PC-3 (cell line): ENCODE measurements around the gene STRIP2. TPM values are rescaled to one million over a fixed set of nuclear protein-coding genes. Genes with fewer than 3 reads are reported as not detected.

Source experiments
- ATAC-seq: fragments of 200-7000 bp; cut with Tn5 transposase; 2 replicates; pipeline ENCODE4 v1.9.1; 2020; ENCODE audit warnings: mild to moderate bottlenecking, moderate library complexity
- BruUV-seq: library from RNA; stranded (reverse); fragments of 400-500 nt; replicated peaks from 2 replicates; lab custom pipeline; 2021; lab: Mats Ljungman, UMichigan
- CTCF ChIA-PET: fragments of 300-600 bp; sonication (Branson Sonifier 250); formaldehyde crosslinking; loops from one replicate; lab custom pipeline; 2022; ENCODE audit warnings: antibody characterized with exemption; lab: Charles Lee
- POLR2A ChIA-PET: fragments of 300-600 bp; sonication (Branson Sonifier 250); formaldehyde crosslinking; loops from one replicate; lab custom pipeline; 2022; ENCODE audit warnings: antibody characterized with exemption; ENCODE audit not compliant: unreplicated experiment; lab: Charles Lee
- DNase-seq: peaks from one replicate; pipeline ENCODE4 v3.0.0-alpha.2; 2015
- H2AFZ ChIP-seq: fragments of 300-600 bp; sonication (generic); 2 replicates; pipeline ENCODE4 v1.6.0; 2016; ENCODE audit warnings: antibody characterized with exemption, low read length
- H3F3A ChIP-seq: fragments of 300-600 bp; sonication (generic); one replicate; pipeline ENCODE4 v1.6.0; 2017; ENCODE audit warnings: antibody characterized with exemption, low read length, control low read depth, mild to moderate bottlenecking; ENCODE audit not compliant: unreplicated experiment
- H3K27ac ChIP-seq: fragments of 300-600 bp; sonication (generic); 2 replicates; pipeline ENCODE4 v1.5.1; 2016; ENCODE audit warnings: mild to moderate bottlenecking, low read length
- H3K27me3 ChIP-seq: fragments of 300-600 bp; sonication (generic); 2 replicates; pipeline ENCODE4 v1.6.1; 2016; ENCODE audit warnings: low read length, mixed read lengths
- H3K36me3 ChIP-seq: fragments of 300-600 bp; sonication (generic); 2 replicates; pipeline ENCODE4 v1.6.1; 2016; ENCODE audit warnings: low read depth, mixed run types, low read length, mixed read lengths
- H3K4me1 ChIP-seq: fragments of 300-600 bp; sonication (generic); 2 replicates; pipeline ENCODE4 v1.5.1; 2016; ENCODE audit warnings: low read length; ENCODE audit not compliant: insufficient read depth
- H3K4me2 ChIP-seq: fragments of 300-600 bp; sonication (generic); 2 replicates; pipeline ENCODE4 v1.6.0; 2016; ENCODE audit warnings: low read length
- H3K4me3 ChIP-seq: fragments of 300-600 bp; sonication (generic); 2 replicates; pipeline ENCODE4 v1.5.1; 2016; ENCODE audit warnings: mild to moderate bottlenecking, low read length, mixed read lengths
- H3K79me2 ChIP-seq: fragments of 300-600 bp; sonication (generic); 2 replicates; pipeline ENCODE4 v1.6.1; 2017; ENCODE audit warnings: low read length, mixed read lengths
- H3K9ac ChIP-seq: fragments of 300-600 bp; sonication (generic); 2 replicates; pipeline ENCODE4 v1.6.0; 2016; ENCODE audit warnings: mild to moderate bottlenecking, low read length
- H3K9me2 ChIP-seq: fragments of 300-600 bp; sonication (generic); replicated peaks from 2 replicates; pipeline ENCODE4 v1.6.1; 2016; ENCODE audit warnings: mixed run types, low read length, mixed read lengths
- H3K9me3 ChIP-seq: fragments of 300-600 bp; sonication (generic); 2 replicates; pipeline ENCODE4 v1.6.1; 2016; ENCODE audit warnings: low read length, mixed read lengths
- H4K20me1 ChIP-seq: fragments of 300-600 bp; sonication (generic); 2 replicates; pipeline ENCODE4 v1.6.1; 2016; ENCODE audit warnings: low read length, mixed read lengths
- EZH2 ChIP-seq: fragments of 300-600 bp; sonication (generic); IDR thresholded peaks from one replicate; pipeline ENCODE4 v1.6.1; 2017; ENCODE audit warnings: antibody characterized with exemption, mild to moderate bottlenecking, low read length; ENCODE audit not compliant: unreplicated experiment
- EZH2phosphoT487 ChIP-seq: fragments of 300-600 bp; sonication (generic); IDR thresholded peaks from 2 replicates; pipeline ENCODE4 v1.6.1; 2018; ENCODE audit warnings: mild to moderate bottlenecking, antibody characterized with exemption, low read length, borderline replicate concordance
- intact Hi-C: fragments of 100-400 bp; cut with micrococcal nuclease; formaldehyde crosslinking; loops from 2 replicates; pipeline ENCODE4 v1.9.0; 2023
- total RNA-seq: library from RNA; depleted of rRNA; stranded (reverse); fragments of >200 nt; gene quantifications from 2 replicates; pipeline ENCODE4 v1.2.3, GENCODE V29; 2014
- TF ChIP-seq, protein P1 (sequence below): fragments of 300-600 bp; sonication (generic); conservative IDR thresholded peaks from 2 replicates; pipeline ENCODE4 v1.5.1; 2017; ENCODE audit warnings: antibody characterized with exemption, low read depth, mild to moderate bottlenecking, low read length

The STRIP2 gene
- total RNA-seq, 1 experiment from 2014 or later = 7.5 TPM

DNA sequence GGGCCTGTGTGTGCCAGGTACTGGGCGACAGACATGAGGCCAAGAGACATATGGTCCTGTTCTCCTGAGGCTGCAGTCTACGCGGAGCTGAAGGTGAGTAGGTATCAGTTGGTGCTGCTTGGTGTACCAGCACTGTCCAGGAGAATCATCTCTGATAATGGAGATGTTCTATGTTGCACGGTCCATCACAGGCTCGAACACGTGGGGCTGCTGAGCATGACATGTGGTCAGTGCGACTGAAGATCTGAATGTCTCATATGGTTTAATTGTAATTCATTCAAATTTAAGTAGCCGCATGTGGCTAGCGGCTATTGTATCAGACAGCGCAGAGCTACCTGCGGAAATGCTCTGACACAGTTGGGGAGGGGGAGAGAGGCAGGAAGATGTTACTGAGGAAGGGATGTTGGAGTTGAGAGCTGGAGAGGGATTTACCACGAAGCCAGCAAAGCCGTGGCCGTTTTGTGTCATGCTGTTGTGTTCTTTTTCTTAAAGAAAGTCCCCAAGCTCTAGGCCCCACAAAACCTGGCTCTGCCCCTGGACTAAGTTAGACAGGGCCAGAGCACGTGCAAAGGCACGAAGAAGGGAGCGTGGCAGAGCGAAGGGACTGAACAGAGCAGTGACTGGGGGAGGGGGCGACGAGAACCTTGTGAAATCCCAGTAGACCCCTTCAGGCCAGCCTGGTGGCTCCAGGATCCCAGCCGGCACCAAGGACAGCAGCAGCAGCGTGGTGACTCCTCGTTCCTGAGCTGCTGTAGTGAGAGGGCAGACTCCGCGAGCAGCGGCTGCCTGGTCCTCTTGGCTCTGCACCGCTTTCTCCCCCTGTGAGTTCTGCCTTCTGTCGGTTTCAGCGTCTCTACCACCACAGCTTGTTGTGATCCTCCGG lies 88.1 kb downstream of the STRIP2 start:
- no peak overlapping the region for H3K4me2 ChIP-seq
- no peaks in the 10 kb centered on the region for H3K27me3 ChIP-seq
- BruUV-seq = no TSS peak
- H3K4me1 ChIP-seq = 0 out of 2 replicates have a peak, but pooled peaks cover 4% of the 10 kb centered on the region
- no peak overlapping the region for H2AFZ ChIP-seq
- CTCF ChIA-PET = interaction anchor here (0.9 kb wide), 1 partner anchor 358 kb away, joined by 4 read pairs; no protein-coding TSS in a partner anchor
- no peak overlapping the region for H3K27ac ChIP-seq
- no peak overlapping the region for H3K4me3 ChIP-seq
- H3K9me2 ChIP-seq = no peaks in the 10 kb centered on the region
- H3K79me2 ChIP-seq = no peaks in the 10 kb centered on the region
- TF ChIP-seq EZH2phosphoT487 (no peak), EZH2 (no peak)
- TF ChIP-seq, protein P1, sequence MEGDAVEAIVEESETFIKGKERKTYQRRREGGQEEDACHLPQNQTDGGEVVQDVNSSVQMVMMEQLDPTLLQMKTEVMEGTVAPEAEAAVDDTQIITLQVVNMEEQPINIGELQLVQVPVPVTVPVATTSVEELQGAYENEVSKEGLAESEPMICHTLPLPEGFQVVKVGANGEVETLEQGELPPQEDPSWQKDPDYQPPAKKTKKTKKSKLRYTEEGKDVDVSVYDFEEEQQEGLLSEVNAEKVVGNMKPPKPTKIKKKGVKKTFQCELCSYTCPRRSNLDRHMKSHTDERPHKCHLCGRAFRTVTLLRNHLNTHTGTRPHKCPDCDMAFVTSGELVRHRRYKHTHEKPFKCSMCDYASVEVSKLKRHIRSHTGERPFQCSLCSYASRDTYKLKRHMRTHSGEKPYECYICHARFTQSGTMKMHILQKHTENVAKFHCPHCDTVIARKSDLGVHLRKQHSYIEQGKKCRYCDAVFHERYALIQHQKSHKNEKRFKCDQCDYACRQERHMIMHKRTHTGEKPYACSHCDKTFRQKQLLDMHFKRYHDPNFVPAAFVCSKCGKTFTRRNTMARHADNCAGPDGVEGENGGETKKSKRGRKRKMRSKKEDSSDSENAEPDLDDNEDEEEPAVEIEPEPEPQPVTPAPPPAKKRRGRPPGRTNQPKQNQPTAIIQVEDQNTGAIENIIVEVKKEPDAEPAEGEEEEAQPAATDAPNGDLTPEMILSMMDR = no peak
- ATAC-seq = no peak
- no peaks in the 10 kb centered on the region for H3F3A ChIP-seq
- POLR2A ChIA-PET = no interaction called here
- no peaks in the 10 kb centered on the region for H3K9me3 ChIP-seq
- no peak for DNase-seq
- no peak overlapping the region for H3K9ac ChIP-seq
- intact Hi-C loops = no loop called here
- no peaks in the 10 kb centered on the region for H4K20me1 ChIP-seq
- no peaks in the 10 kb centered on the region for H3K36me3 ChIP-seq

DNA sequence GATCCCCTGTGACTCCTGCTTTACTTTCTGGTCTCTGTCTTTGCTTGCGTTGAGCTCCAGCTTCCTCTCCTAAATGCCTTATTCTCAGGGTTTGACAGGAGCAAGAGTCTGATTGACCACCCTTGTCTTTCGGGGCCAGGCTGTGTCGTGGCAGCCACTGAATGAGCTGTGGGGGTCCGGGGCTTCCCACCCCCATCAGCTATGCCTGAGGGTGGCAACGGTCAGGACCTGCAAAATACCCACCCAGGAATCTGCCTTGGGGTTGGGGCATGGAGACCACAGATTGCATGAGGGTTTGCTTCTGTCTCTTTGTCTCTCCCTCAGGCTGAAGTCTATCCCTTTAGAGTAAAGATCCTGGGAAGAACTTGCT lies 88.7 kb downstream of the STRIP2 start:
- no peak overlapping the region for H3K4me3 ChIP-seq
- no TSS peak for BruUV-seq
- intact Hi-C loops = no loop called here
- H4K20me1 ChIP-seq = no peaks in the 10 kb centered on the region
- no peaks in the 10 kb centered on the region for H3K27me3 ChIP-seq
- no peaks in the 10 kb centered on the region for H3K36me3 ChIP-seq
- no peaks in the 10 kb centered on the region for H3K9me3 ChIP-seq
- no peaks in the 10 kb centered on the region for H3F3A ChIP-seq
- H3K4me2 ChIP-seq = no peak overlapping the region
- TF ChIP-seq, protein P1 = no peak
- no peak for TF ChIP-seq EZH2phosphoT487
- no peak for TF ChIP-seq EZH2
- no peak for ATAC-seq
- no peaks in the 10 kb centered on the region for H3K9me2 ChIP-seq
- H3K9ac ChIP-seq = no peak overlapping the region
- ChIA-PET CTCF (interaction anchor here (0.9 kb wide), 1 partner anchor 359 kb away, joined by 4 read pairs; no protein-coding TSS in a partner anchor), POLR2A (no interaction called here)
- H2AFZ ChIP-seq = no peak overlapping the region
- 0 out of 2 replicates have a peak, but pooled peaks cover 4% of the 10 kb centered on the region for H3K4me1 ChIP-seq
- H3K79me2 ChIP-seq = no peaks in the 10 kb centered on the region
- DNase-seq = no peak
- no peak overlapping the region for H3K27ac ChIP-seq

DNA sequence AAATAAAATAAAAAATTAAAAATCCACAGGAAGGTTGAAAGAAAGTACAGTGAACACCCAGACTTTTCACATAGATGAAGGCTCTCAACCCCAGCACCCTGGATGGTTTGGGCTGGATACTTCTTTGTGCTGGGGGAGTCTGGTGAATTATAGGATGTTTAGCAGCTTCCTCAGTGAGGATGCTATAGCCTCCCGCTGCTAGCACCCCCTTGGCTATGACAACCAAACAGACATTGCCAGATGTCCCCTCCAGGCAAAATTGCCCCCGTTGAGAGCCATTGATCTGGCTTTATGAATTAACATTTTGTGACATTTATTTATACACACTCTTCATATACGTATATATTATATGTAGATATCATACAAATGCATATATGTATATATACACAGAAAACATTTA lies 89.7 kb downstream of the STRIP2 start:
- H4K20me1 ChIP-seq = no peaks in the 10 kb centered on the region
- intact Hi-C loops = no loop called here
- H3F3A ChIP-seq = no peaks in the 10 kb centered on the region
- TF ChIP-seq EZH2 = no peak
- TF ChIP-seq, protein P1 = no peak
- no peak for TF ChIP-seq EZH2phosphoT487
- H3K9me3 ChIP-seq = no peaks in the 10 kb centered on the region
- H3K4me1 ChIP-seq = 0 out of 2 replicates have a peak, but pooled peaks cover 4% of the 10 kb centered on the region
- no peaks in the 10 kb centered on the region for H3K79me2 ChIP-seq
- no peak overlapping the region for H3K4me2 ChIP-seq
- no peak overlapping the region for H3K9ac ChIP-seq
- no peak for ATAC-seq
- ChIA-PET POLR2A (no interaction called here), CTCF (no interaction called here)
- no peak overlapping the region for H3K27ac ChIP-seq
- DNase-seq = no peak
- H3K36me3 ChIP-seq = no peaks in the 10 kb centered on the region
- no peak overlapping the region for H3K4me3 ChIP-seq
- no peaks in the 10 kb centered on the region for H3K27me3 ChIP-seq
- no peaks in the 10 kb centered on the region for H3K9me2 ChIP-seq
- no peak overlapping the region for H2AFZ ChIP-seq
- BruUV-seq = no TSS peak
